Nephron progenitor cell (in vitro differentiated cells): ENCODE data around the gene KCNAB1.

Experiments used
- DNase-seq: peaks from one replicate; pipeline ENCODE4 v3.0.0; 2021
- H3K27ac Mint-ChIP-seq: 2 replicates; pipeline ENCODE4 v1.8.0; 2021; ENCODE audit warnings: mild to moderate bottlenecking, moderate library complexity, mixed read lengths
- H3K27me3 Mint-ChIP-seq: 2 replicates; pipeline ENCODE4 v1.8.0; 2021; ENCODE audit warnings: mild to moderate bottlenecking, low read depth, mixed read lengths; ENCODE audit not compliant: poor library complexity
- H3K36me3 Mint-ChIP-seq: 2 replicates; pipeline ENCODE4 v1.8.0; 2021; ENCODE audit warnings: low read depth, mixed read lengths
- H3K4me1 Mint-ChIP-seq: 2 replicates; pipeline ENCODE4 v1.8.0; 2021; ENCODE audit warnings: mixed read lengths
- H3K4me3 Mint-ChIP-seq: 2 replicates; pipeline ENCODE4 v1.8.0; 2021; ENCODE audit warnings: mild to moderate bottlenecking, moderate library complexity, mixed read lengths
- H3K9me3 Mint-ChIP-seq: 2 replicates; pipeline ENCODE4 v1.8.0; 2021; ENCODE audit warnings: mild to moderate bottlenecking, moderate library complexity, mixed read lengths
- CTCF ChIP-seq: fragments of 200-600 bp; sonication (generic); IDR thresholded peaks from 2 replicates; pipeline ENCODE4 v1.5.0; 2021; ENCODE audit warnings: antibody characterized with exemption

The KCNAB1 gene

GRCh38 chr3:156151824-156152428 lies 31.5 kb downstream of the KCNAB1 start:
- H3K9me3 Mint-ChIP-seq: peaks cover 33% of the 10 kb centered on the region
- peak overlapping the region; percentile 68 for H3K27ac Mint-ChIP-seq
- H3K4me3 Mint-ChIP-seq: no peak overlapping the region
- peak; percentile 77 for DNase-seq
- no peaks in the 10 kb centered on the region for H3K27me3 Mint-ChIP-seq
- TF ChIP-seq CTCF: peak; percentile 94
- peaks cover 14% of the 10 kb centered on the region for H3K36me3 Mint-ChIP-seq
- H3K4me1 Mint-ChIP-seq: peaks cover 52% of the 10 kb centered on the region

GRCh38 chr3:156158656-156159295 lies 38.4 kb downstream of the KCNAB1 start:
- H3K36me3 Mint-ChIP-seq: peaks cover 14% of the 10 kb centered on the region
- H3K9me3 Mint-ChIP-seq: peaks cover 33% of the 10 kb centered on the region
- no peak for TF ChIP-seq CTCF
- no peak overlapping the region for H3K27ac Mint-ChIP-seq
- no peak for DNase-seq
- H3K4me3 Mint-ChIP-seq: no peak overlapping the region
- peaks cover 31% of the 10 kb centered on the region for H3K4me1 Mint-ChIP-seq
- H3K27me3 Mint-ChIP-seq: no peaks in the 10 kb centered on the region

GRCh38 chr3:156160647-156161046 lies 40.3 kb downstream of the KCNAB1 start:
- peaks cover 6% of the 10 kb centered on the region for H3K36me3 Mint-ChIP-seq
- peaks cover 14% of the 10 kb centered on the region for H3K9me3 Mint-ChIP-seq
- no peak for DNase-seq
- no peak for TF ChIP-seq CTCF
- H3K4me3 Mint-ChIP-seq: peak overlapping the region; percentile 10
- H3K27ac Mint-ChIP-seq: peak overlapping the region; percentile 84
- peaks cover 3% of the 10 kb centered on the region for H3K27me3 Mint-ChIP-seq
- peaks cover 29% of the 10 kb centered on the region for H3K4me1 Mint-ChIP-seq

- DNase-seq: no peak
- no peak overlapping the region for H3K4me3 Mint-ChIP-seq
- peaks cover 9% of the 10 kb centered on the region for H3K9me3 Mint-ChIP-seq
- peaks cover 3% of the 10 kb centered on the region for H3K27me3 Mint-ChIP-seq
- peaks cover 29% of the 10 kb centered on the region for H3K4me1 Mint-ChIP-seq
- peaks cover 3% of the 10 kb centered on the region for H3K36me3 Mint-ChIP-seq
- peak overlapping the region; percentile 84 for H3K27ac Mint-ChIP-seq
- TF ChIP-seq CTCF: no peak
Observed at GRCh38 chr3:156161172-156161571, 40.8 kb downstream of the KCNAB1 start.

GRCh38 chr3:156163848-156164247 lies 43.5 kb downstream of the KCNAB1 start:
- Mint-ChIP-seq H3K27ac (no peak overlapping the region), H3K4me1 (peaks cover 25% of the 10 kb centered on the region), H3K4me3 (no peak overlapping the region), H3K27me3 (peaks cover 11% of the 10 kb centered on the region), H3K36me3 (no peaks in the 10 kb centered on the region), H3K9me3 (no peaks in the 10 kb centered on the region)
- DNase-seq: no peak
- TF ChIP-seq CTCF: no peak

GRCh38 chr3:156166808-156167207 lies 46.4 kb downstream of the KCNAB1 start:
- no peak overlapping the region for H3K27ac Mint-ChIP-seq
- no peak overlapping the region for H3K4me3 Mint-ChIP-seq
- no peak for TF ChIP-seq CTCF
- H3K27me3 Mint-ChIP-seq: peaks cover 11% of the 10 kb centered on the region
- no peaks in the 10 kb centered on the region for H3K4me1 Mint-ChIP-seq
- no peak for DNase-seq
- H3K36me3 Mint-ChIP-seq: no peaks in the 10 kb centered on the region
- no peaks in the 10 kb centered on the region for H3K9me3 Mint-ChIP-seq
